Gastrocnemius medialis (tissue), 4 donors: ENCODE results near the gene UCHL3.
A peak's percentile ranks its signal among the peaks of the same experiment; 100 is the strongest.

Experiments
- CTCF ChIP-seq, 5 experiments: fragments of 450-650 bp in 3 of 5; fragments of 200-600 bp in 2 of 5; sonication (generic) in 2 of 5; IDR thresholded peaks in 4 of 5; conservative IDR thresholded peaks in 1 of 5; 1 replicate in 4 of 5; 2 replicates in 1 of 5; pipeline ENCODE4 v1.5.1; 2016 to 2019; ENCODE audit warnings: antibody characterized with exemption in 5 of 5, mild to moderate bottlenecking in 3 of 5, moderate library complexity in 3 of 5
- POLR2A ChIP-seq, 2 donors: fragments of 450-650 bp; IDR thresholded peaks; one replicate each; pipeline ENCODE4 v1.6.1; 2017; ENCODE audit warnings: antibody characterized with exemption in 2 of 2, mild to moderate bottlenecking in 2 of 2, moderate library complexity in 2 of 2

DNA sequence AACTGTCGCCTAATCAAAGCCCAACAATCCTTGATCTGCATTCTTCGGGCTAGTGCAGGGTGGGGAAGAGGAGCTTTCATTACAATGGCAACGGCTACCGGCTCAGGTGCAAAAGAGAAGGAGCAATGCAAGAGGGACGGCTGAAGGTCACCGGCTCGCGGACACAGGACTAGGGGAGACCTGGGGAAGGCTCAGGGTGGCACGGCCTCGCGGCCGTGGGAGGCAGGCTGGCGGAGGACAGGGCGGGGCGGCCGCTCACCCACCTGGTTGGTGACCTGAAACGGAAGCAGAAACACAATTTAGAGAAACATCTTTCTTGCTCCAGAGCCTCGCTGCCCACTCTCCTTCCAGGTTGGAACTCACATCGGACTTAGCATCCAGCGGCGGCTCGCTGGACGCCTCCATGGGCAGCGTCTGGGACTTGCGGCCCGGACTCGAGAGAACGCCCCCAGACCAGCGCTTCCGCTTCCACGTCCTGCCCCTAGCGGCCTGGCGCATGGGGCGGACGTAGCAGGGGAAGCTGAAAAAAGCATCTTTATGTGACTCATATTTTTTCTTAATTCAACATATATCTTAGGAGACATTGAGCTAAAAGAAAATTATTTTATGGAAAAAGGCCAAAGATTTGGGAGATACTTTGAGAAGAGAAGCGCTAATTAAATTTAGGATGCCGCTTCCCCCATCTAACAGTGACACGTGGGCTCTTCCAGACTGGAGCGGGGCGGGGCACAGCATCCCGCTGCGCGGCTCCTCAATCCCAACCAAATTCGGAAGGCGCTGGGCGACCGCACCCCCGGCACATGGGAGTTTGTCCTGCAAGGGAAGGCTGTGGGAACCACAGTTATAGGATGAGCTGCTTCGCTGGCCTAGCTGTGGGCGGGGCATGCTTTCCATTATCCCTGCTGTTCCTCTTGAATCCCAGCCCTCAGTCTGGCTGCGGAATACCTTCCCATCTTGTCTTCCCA is 11.9 kb upstream of the UCHL3 start, which contains the start of gene COMMD6:
- TF ChIP-seq CTCF (IDR thresholded peaks at IDR 0.05 in 4 of 5, conservative IDR thresholded peaks at IDR 0.05 in 1 of 5) (peak; percentile 41 to 81 (median 65)), POLR2A (IDR thresholded peaks at IDR 0.05) (peak; percentile 38 to 43)
